Activated CD4-positive, alpha-beta T cell treated with anti-CD3 and anti-CD28 coated beads for 36 hours (primary cell): ENCODE measurements around the gene ZNF326. TPM values are rescaled to one million over a fixed set of nuclear protein-coding genes. Genes with fewer than 3 reads are reported as not detected.

Source experiments
- ATAC-seq: fragments of 200-7000 bp; cut with Tn5 transposase; one replicate; pipeline ENCODE4 v1.10.0; 2021; ENCODE audit warnings: mild to moderate bottlenecking, moderate library complexity
- CTCF ChIA-PET: fragments of 350-600 bp; sonication (Branson Sonifier 250); formaldehyde crosslinking; loops from one replicate; lab custom pipeline; 2021; ENCODE audit warnings: antibody characterized with exemption; lab: Charles Lee
- POLR2A ChIA-PET: fragments of 350-600 bp; sonication (Branson Sonifier 250); formaldehyde crosslinking; loops from one replicate; lab custom pipeline; 2021; ENCODE audit warnings: antibody characterized with exemption, inconsistent platforms; lab: Charles Lee
- DNase-seq: peaks from one replicate; pipeline ENCODE4 v3.0.0-alpha.2; 2020
- H3K27ac Mint-ChIP-seq: one replicate; pipeline ENCODE4 v1.8.0; 2021; ENCODE audit warnings: mixed read lengths
- H3K27me3 Mint-ChIP-seq: one replicate; pipeline ENCODE4 v1.8.0; 2021; ENCODE audit warnings: mixed read lengths
- H3K36me3 Mint-ChIP-seq: one replicate; pipeline ENCODE4 v1.8.0; 2021; ENCODE audit warnings: low read depth, mixed read lengths
- H3K4me1 Mint-ChIP-seq: one replicate; pipeline ENCODE4 v1.8.0; 2021; ENCODE audit warnings: mixed read lengths
- H3K4me3 Mint-ChIP-seq: one replicate; pipeline ENCODE4 v1.8.0; 2021; ENCODE audit warnings: mild to moderate bottlenecking, moderate library complexity, mixed read lengths
- H3K9me3 Mint-ChIP-seq: one replicate; pipeline ENCODE4 v1.8.0; 2021; ENCODE audit warnings: low read depth, mixed read lengths
- intact Hi-C, 2 experiments: fragments of 100-400 bp; cut with DNase I in 1 of 2; cut with micrococcal nuclease in 1 of 2; formaldehyde crosslinking; loops; one replicate each; pipeline versions ENCODE4 v1.14.2 to v1.15.1; 2022 to 2024; cut with DNase I, micrococcal nuclease
- total RNA-seq, 2 experiments: library from RNA; stranded (reverse); gene quantifications; one replicate each; pipeline ENCODE4 v1.2.3, GENCODE V29; 2021

The ZNF326 gene
- total RNA-seq, 2 experiments from 2014 or later = 19.4 to 20.5 TPM

DNA sequence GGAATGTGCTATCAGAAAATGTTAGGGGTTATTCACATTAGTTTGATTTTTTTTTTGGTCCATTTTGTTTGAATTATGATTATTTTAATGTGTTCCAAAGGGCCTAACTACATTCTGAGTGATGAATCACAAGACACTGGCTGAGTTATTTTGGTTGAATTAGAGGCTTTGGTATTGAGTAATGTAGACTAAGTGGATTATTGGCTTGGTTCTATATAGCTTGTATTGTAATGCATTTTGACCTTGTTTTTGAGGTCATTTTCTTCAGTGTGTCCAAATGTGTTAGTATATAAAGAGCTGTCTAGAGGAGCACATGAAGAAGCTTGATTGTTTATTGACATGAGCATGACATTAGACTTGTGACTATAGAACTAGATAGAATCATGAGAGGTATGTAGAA is 3.4 kb downstream of the ZNF326 start:
- no peak for ATAC-seq
- Mint-ChIP-seq H3K4me1 (peaks cover 39% of the 10 kb centered on the region), H3K27me3 (no peaks in the 10 kb centered on the region), H3K4me3 (no peak overlapping the region), H3K36me3 (peaks cover 21% of the 10 kb centered on the region), H3K9me3 (no peaks in the 10 kb centered on the region), H3K27ac (no peak overlapping the region)
- no peak for DNase-seq
- POLR2A ChIA-PET = no interaction called here
- intact Hi-C loops = loop anchor here (5.0 to 10.0 kb wide), 8 partner anchors 281 to 1504 kb away; partner anchors contain the start of genes CDC7 (in 1 of the 2), GTF2B (in 1 of the 2), LRRC8B (in 1 of the 2) and LRRC8C (in 1 of the 2)
- CTCF ChIA-PET = interaction anchor here (0.6 to 2.0 kb wide), 2 partner anchors 9 to 214 kb away, joined by 4 to 7 read pairs; no protein-coding TSS in a partner anchor

DNA sequence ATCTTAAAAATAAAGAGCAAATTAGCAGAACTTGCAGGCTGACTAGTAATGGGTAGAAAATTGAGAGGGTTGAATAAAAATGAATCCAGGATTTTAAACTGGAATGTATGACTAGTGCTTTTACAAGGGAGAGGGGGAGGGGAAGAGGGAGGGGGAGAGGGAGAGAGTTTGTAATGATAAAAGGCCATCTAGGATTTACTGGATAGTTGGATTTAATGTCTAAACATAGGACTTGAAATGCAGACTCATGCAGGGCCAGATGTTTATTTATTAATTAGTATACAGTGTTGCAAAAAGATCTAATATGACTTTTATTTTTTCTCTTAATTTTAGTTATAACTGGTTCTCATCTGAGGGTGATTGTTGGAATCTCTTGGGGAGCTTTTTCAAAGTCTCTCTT is 4.3 kb downstream of the ZNF326 start:
- Mint-ChIP-seq H3K36me3 (peaks cover 22% of the 10 kb centered on the region), H3K4me1 (peaks cover 39% of the 10 kb centered on the region), H3K27ac (no peak overlapping the region), H3K27me3 (no peaks in the 10 kb centered on the region), H3K9me3 (no peaks in the 10 kb centered on the region), H3K4me3 (no peak overlapping the region)
- no peak for ATAC-seq
- POLR2A ChIA-PET = no interaction called here
- DNase-seq = no peak
- CTCF ChIA-PET = interaction anchor here (2.0 kb wide), 1 partner anchor 8 kb away, joined by 7 read pairs; no protein-coding TSS in a partner anchor
- intact Hi-C loops = loop anchor here (5.0 to 10.0 kb wide), 8 partner anchors 282 to 1503 kb away; partner anchors contain the start of genes CDC7 (in 1 of the 2), GTF2B (in 1 of the 2), LRRC8B (in 1 of the 2) and LRRC8C (in 1 of the 2)

DNA sequence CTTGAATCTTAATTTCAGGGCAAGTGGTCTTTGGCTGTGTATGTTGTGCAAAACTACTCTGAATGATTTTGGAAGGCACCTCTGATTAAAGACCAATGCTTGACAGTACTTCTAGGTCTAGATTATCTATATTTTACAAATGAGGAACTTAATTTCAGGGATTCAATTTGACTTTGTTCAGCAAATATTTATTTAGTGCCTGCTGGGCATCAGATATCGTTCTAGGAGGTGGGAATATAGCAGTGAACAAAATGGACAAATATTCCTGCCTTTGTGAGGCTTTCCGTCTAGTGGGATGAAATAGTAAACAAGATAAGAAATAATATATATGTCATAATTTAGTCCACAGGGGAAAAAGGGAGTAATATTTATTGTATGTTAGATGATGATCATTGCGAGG is 4.7 kb downstream of the ZNF326 start:
- Mint-ChIP-seq H3K4me1 (peaks cover 39% of the 10 kb centered on the region), H3K27ac (no peak overlapping the region), H3K36me3 (peaks cover 22% of the 10 kb centered on the region), H3K4me3 (no peak overlapping the region), H3K9me3 (no peaks in the 10 kb centered on the region), H3K27me3 (no peaks in the 10 kb centered on the region)
- ChIA-PET CTCF (interaction anchor here (0.6 kb wide), 1 partner anchor 470 kb away, joined by 3 read pairs; no protein-coding TSS in a partner anchor), POLR2A (no interaction called here)
- intact Hi-C loops = loop anchor here (5.0 to 10.0 kb wide), 8 partner anchors 282 to 1503 kb away; partner anchors contain the start of genes CDC7 (in 1 of the 2), GTF2B (in 1 of the 2), LRRC8B (in 1 of the 2) and LRRC8C (in 1 of the 2)
- DNase-seq = no peak
- no peak for ATAC-seq

DNA sequence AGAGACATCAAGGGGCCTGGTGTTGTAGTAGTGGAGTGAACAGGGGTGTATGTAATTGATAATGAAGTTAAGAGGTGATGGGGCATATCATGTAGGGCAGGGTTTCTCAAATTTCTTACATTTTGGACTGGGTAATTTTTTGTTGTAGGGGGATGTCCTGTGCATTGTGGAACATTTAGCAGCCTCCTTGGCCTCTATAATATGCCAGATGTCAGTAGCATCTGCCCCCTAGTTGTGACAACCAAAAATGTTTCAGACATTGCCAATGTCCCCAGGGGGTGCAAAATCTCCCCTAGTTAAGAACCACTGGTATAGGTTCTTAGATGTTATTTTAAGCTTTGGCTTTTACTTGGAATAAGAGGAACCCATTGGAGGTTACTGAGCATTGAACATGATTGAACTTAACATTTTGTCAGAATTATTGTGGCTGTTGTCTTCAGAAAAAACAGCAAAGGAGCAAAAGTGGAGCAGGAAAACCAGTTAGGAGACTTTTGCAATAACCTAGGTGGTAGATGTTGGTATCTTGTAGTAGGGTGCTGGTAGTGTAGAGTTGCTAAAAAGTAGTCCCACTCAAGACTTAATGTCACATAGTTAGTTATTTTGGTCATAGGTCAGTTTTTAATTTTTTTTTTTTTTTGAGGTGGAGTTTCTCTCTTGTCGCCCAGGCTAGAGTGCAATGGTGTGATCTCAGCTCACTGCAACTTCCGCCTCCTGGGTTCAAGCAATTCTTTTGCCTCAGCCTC is 6.2 kb downstream of the ZNF326 start:
- Mint-ChIP-seq H3K27ac (no peak overlapping the region), H3K27me3 (no peaks in the 10 kb centered on the region), H3K4me3 (no peak overlapping the region), H3K36me3 (peaks cover 26% of the 10 kb centered on the region), H3K9me3 (no peaks in the 10 kb centered on the region), H3K4me1 (peaks cover 41% of the 10 kb centered on the region)
- intact Hi-C loops = no loop called here
- DNase-seq (no peak), ATAC-seq (peak; percentile 53)
- POLR2A ChIA-PET = interaction anchor here (0.6 kb wide), 1 partner anchor 16 kb away, joined by 7 read pairs; no protein-coding TSS in a partner anchor
- CTCF ChIA-PET = interaction anchor here (0.7 to 1.2 kb wide), 3 partner anchors 102 to 421 kb away, joined by 3 to 6 read pairs (median 3); no protein-coding TSS in a partner anchor

DNA sequence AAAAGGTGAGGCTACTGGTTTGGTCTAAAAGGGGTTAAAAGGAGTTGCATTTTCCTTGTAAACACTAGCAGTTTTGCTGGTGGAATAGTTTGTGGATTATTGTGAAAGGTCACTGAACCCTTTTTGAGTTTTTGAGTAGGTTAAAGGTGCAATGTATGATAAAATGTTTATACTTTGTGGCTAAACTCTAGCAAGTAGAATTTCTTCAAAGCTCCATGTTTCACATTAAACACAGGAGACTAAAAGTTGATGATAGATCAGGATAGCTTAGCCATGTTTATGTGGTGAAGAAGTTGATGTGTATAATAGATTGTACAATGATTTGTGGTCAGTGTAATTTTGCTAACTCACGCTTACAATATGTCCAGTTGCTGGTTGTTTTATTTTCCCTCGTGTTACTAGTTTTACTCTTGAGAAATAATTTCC is 13.1 kb downstream of the ZNF326 start:
- H3K27ac Mint-ChIP-seq = no peak overlapping the region
- peaks cover 40% of the 10 kb centered on the region for H3K36me3 Mint-ChIP-seq
- intact Hi-C loops = no loop called here
- ATAC-seq (no peak), DNase-seq (no peak)
- no peaks in the 10 kb centered on the region for H3K9me3 Mint-ChIP-seq
- CTCF ChIA-PET = interaction anchor here (0.6 to 1.5 kb wide), 2 partner anchors 10 to 22 kb away, joined by 7 to 8 read pairs; no protein-coding TSS in a partner anchor
- no peak overlapping the region for H3K4me3 Mint-ChIP-seq
- POLR2A ChIA-PET = no interaction called here
- H3K27me3 Mint-ChIP-seq = no peaks in the 10 kb centered on the region
- H3K4me1 Mint-ChIP-seq = peaks cover 11% of the 10 kb centered on the region

DNA sequence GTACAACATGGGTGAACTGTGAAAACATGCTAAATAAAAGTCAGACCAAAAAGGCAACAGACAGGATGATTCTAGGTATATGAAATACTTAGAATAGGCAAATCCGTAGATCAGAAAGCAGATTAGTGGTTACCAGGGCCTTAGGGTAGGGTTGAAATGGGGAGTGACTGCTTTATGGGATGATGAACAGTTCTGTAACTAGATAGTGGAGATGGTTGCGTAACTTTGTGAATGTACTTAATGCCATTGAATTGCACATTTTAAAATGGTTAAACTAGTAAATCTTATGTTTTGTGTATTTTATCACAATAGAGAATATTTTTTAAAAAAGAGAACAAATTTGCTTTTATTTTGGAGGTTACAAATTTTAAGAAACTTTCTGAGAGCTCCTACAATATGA is 17.4 kb downstream of the ZNF326 start:
- intact Hi-C loops = no loop called here

DNA sequence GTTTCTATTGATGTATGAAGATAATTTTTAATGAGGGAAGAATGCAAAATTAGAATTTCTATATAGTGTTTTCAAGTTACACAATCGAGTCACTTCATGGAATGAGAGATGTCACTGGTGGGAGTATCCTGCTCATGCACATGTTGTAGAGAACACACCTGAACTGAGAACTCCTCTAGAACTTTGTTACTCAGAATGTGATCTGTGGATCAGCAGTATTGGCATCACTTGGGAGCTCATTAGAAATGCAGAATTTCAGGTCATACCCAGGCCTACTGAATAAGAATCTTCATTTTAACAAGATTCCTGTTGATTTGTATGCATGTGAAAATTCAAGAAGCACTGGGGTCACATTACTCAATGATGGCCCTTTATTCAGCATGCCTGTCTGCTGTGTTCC is 28.8 kb downstream of the ZNF326 start:
- ATAC-seq (no peak), DNase-seq (no peak)
- H3K9me3 Mint-ChIP-seq = peaks cover 4% of the 10 kb centered on the region
- CTCF ChIA-PET = no interaction called here
- peaks cover 76% of the 10 kb centered on the region for H3K36me3 Mint-ChIP-seq
- H3K27me3 Mint-ChIP-seq = no peaks in the 10 kb centered on the region
- no peak overlapping the region for H3K4me3 Mint-ChIP-seq
- intact Hi-C loops = no loop called here
- H3K4me1 Mint-ChIP-seq = no peaks in the 10 kb centered on the region
- no peak overlapping the region for H3K27ac Mint-ChIP-seq
- POLR2A ChIA-PET = no interaction called here

More for the DNA sequence above, 17.4 kb downstream of the ZNF326 start:
- DNase-seq = no peak
- no peaks in the 10 kb centered on the region for H3K9me3 Mint-ChIP-seq
- no peaks in the 10 kb centered on the region for H3K27me3 Mint-ChIP-seq
- H3K4me3 Mint-ChIP-seq = no peak overlapping the region
- ChIA-PET CTCF (no interaction called here), POLR2A (no interaction called here)
- H3K27ac Mint-ChIP-seq = no peak overlapping the region
- H3K4me1 Mint-ChIP-seq = peaks cover 6% of the 10 kb centered on the region
- peaks cover 49% of the 10 kb centered on the region for H3K36me3 Mint-ChIP-seq
- ATAC-seq = no peak

DNA sequence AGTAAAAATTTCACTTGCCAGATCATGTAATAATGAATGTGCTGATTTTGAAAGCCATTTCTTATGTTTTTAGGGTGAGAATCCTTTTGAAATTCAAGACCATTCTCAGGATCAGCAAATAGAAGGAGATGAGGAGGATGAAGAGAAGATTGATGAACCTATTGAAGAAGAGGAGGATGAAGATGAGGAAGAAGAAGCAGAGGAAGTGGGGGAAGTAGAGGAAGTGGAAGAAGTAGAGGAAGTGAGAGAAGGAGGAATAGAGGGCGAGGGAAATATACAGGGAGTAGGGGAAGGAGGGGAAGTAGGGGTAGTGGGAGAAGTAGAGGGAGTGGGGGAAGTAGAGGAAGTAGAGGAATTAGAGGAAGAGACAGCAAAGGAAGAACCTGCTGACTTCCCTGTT is 32.4 kb downstream of the ZNF326 start:
- peaks cover 57% of the 10 kb centered on the region for H3K36me3 Mint-ChIP-seq
- no peak overlapping the region for H3K4me3 Mint-ChIP-seq
- POLR2A ChIA-PET = no interaction called here
- ATAC-seq (no peak), DNase-seq (no peak)
- peaks cover 4% of the 10 kb centered on the region for H3K9me3 Mint-ChIP-seq
- no peaks in the 10 kb centered on the region for H3K27me3 Mint-ChIP-seq
- intact Hi-C loops = no loop called here
- CTCF ChIA-PET = no interaction called here
- H3K4me1 Mint-ChIP-seq = no peaks in the 10 kb centered on the region
- no peak overlapping the region for H3K27ac Mint-ChIP-seq

DNA sequence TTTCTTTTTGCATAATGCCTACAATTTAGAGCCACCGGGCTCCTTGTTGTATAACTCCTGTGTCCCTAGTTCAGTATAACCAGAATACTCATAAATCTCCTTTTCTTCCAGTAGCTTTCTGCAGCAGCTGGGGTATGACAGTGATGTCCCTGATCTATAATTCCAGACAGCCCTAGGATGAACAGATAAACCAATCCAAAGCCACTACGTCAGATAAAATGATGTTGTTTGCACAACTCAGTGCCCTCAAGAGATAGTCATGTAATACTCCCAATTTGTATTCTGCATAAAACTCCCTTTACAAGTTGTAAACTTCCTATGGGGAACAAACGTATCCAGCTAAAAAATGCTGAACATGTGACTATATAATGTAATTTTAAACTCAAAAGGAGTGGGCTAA is 44.7 kb downstream of the ZNF326 start:
- H3K27ac Mint-ChIP-seq = no peak overlapping the region
- H3K4me1 Mint-ChIP-seq = no peaks in the 10 kb centered on the region
- no peak for ATAC-seq
- H3K36me3 Mint-ChIP-seq = no peaks in the 10 kb centered on the region
- POLR2A ChIA-PET = no interaction called here
- intact Hi-C loops = loop anchor here in 1 of 2 experiments (10.0 kb wide), 1 partner anchor 1125 kb away; no protein-coding TSS in a partner anchor
- H3K9me3 Mint-ChIP-seq = no peaks in the 10 kb centered on the region
- CTCF ChIA-PET = interaction anchor here (1.7 kb wide), 1 partner anchor 11 kb away, joined by 3 read pairs; no protein-coding TSS in a partner anchor
- no peak overlapping the region for H3K4me3 Mint-ChIP-seq
- H3K27me3 Mint-ChIP-seq = no peaks in the 10 kb centered on the region
- no peak for DNase-seq

DNA sequence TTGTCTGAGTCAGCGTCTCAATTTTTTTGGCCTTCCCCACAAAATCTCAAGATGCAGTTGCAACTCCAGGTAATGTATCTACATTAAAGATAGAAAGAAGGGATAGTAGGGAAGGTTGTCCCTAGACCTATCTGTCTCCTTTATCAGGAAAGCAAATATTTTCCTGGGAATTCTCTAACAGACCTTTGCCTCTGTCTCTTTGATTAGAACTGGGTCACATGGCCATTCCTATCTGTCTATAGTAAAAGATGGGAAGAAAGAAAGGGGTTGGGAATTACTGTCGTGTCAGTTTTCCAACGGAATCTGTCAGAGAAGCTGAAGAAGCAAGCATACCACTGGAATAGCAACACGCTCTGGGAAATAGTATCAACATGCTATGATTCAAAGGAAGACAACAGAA is 48.7 kb downstream of the ZNF326 start:
- POLR2A ChIA-PET = no interaction called here
- H3K27ac Mint-ChIP-seq = no peak overlapping the region
- DNase-seq = no peak
- intact Hi-C loops = loop anchor here in 1 of 2 experiments (10.0 kb wide), 1 partner anchor 1121 kb away; no protein-coding TSS in a partner anchor
- no peak for ATAC-seq
- H3K4me1 Mint-ChIP-seq = no peaks in the 10 kb centered on the region
- H3K36me3 Mint-ChIP-seq = no peaks in the 10 kb centered on the region
- H3K4me3 Mint-ChIP-seq = no peak overlapping the region
- CTCF ChIA-PET = interaction anchor here (0.7 to 1.2 kb wide), 2 partner anchors 9 to 156 kb away, joined by 3 to 4 read pairs; no protein-coding TSS in a partner anchor
- H3K9me3 Mint-ChIP-seq = no peaks in the 10 kb centered on the region
- H3K27me3 Mint-ChIP-seq = peaks cover 3% of the 10 kb centered on the region

DNA sequence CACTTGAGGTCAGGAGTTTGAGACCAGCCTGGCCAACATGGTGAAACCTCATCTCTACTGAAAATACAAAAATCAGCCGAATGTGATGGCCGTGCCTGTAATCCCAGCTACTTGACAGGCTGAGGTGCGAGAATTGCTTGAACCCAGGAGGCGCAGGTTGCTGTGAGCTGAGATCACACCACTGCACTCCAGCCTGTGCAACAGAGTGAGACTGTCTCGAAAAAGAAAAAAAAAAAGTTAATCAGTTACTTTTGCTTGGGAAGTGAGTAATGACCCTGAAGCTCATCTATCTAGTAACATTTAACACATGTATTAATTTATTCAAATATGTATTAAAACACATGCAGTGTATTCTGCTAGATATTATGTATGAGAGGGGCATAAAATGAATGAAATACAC is 49.4 kb downstream of the ZNF326 start:
- CTCF ChIA-PET = interaction anchor here (0.7 kb wide), 1 partner anchor 155 kb away, joined by 3 read pairs; no protein-coding TSS in a partner anchor
- no peak overlapping the region for H3K27ac Mint-ChIP-seq
- no peaks in the 10 kb centered on the region for H3K36me3 Mint-ChIP-seq
- peaks cover 3% of the 10 kb centered on the region for H3K27me3 Mint-ChIP-seq
- ATAC-seq = no peak
- POLR2A ChIA-PET = no interaction called here
- intact Hi-C loops = loop anchor here in 1 of 2 experiments (10.0 kb wide), 1 partner anchor 1120 kb away; no protein-coding TSS in a partner anchor
- DNase-seq = no peak
- no peaks in the 10 kb centered on the region for H3K9me3 Mint-ChIP-seq
- H3K4me3 Mint-ChIP-seq = no peak overlapping the region
- no peaks in the 10 kb centered on the region for H3K4me1 Mint-ChIP-seq
